Endothelial cell of umbilical vein (primary cell): ENCODE data around the gene UMPS. TPM values are rescaled to one million over a fixed set of nuclear protein-coding genes. Genes with fewer than 3 reads are reported as not detected.

Experiments used
- BruUV-seq: library from RNA; stranded (reverse); fragments of 400-500 nt; replicated peaks from 2 replicates; lab custom pipeline; 2021; lab: Mats Ljungman, UMichigan
- CTCF ChIA-PET: fragments of 300-600, 350-600 bp; sonication (Branson Sonifier 250); formaldehyde crosslinking; loops from one replicate; lab custom pipeline; 2021; ENCODE audit warnings: antibody characterized with exemption, inconsistent platforms; lab: Charles Lee
- POLR2A ChIA-PET: fragments of 300-600, 350-600 bp; sonication (Branson Sonifier 250); formaldehyde crosslinking; loops from one replicate; lab custom pipeline; 2021; ENCODE audit warnings: antibody characterized with exemption, inconsistent platforms; lab: Charles Lee
- DNase-seq: peaks from one replicate; pipeline ENCODE4 v3.0.0-alpha.2; 2011; ENCODE audit warnings: low read depth, low spot score
- FAIRE-seq: peaks from 2 replicates; lab custom pipeline; 2011; peaks lifted over from hg19 to GRCh38; lab: Jason Lieb, UNC
- H2AFZ ChIP-seq: 2 replicates; pipeline ENCODE4 v1.6.0; 2012; ENCODE audit warnings: low read depth, low read length, control low read depth, inconsistent platforms
- H3K27ac ChIP-seq: 2 replicates; pipeline ENCODE4 v1.5.1; 2011; ENCODE audit warnings: low read depth, mild to moderate bottlenecking, control low read depth, low read length, moderate library complexity; ENCODE audit not compliant: insufficient read depth
- H3K27me3 ChIP-seq, 2 experiments: 2 replicates each; pipeline versions ENCODE4 v1.6.0 to v1.6.1; 2011; ENCODE audit warnings: low read length in 2 of 2, mixed read lengths in 1 of 2; ENCODE audit not compliant: control insufficient read depth in 2 of 2, insufficient read depth in 2 of 2
- H3K36me3 ChIP-seq, 2 experiments: 2 replicates in 1 of 2; 3 replicates in 1 of 2; pipeline ENCODE4 v1.5.1; 2011; ENCODE audit warnings: low read length in 2 of 2, mild to moderate bottlenecking in 1 of 2, moderate library complexity in 1 of 2; ENCODE audit not compliant: control insufficient read depth in 2 of 2, insufficient read depth in 2 of 2; ENCODE audit errors: extremely low read depth in 1 of 2
- H3K4me1 ChIP-seq: 3 replicates; pipeline ENCODE4 v1.5.1; 2011; ENCODE audit warnings: mild to moderate bottlenecking, low read length; ENCODE audit not compliant: control insufficient read depth, insufficient read depth; ENCODE audit errors: extremely low read depth
- H3K4me2 ChIP-seq: 2 replicates; pipeline ENCODE4 v1.6.1; 2011; ENCODE audit warnings: low read length, control low read depth, mixed read lengths; ENCODE audit not compliant: insufficient read depth
- H3K4me3 ChIP-seq, 3 experiments: fragments of 200-600 bp in 1 of 3; sonication (generic), shearing (Covaris generic) in 1 of 3; replicated peaks in 1 of 3; 2 replicates each; pipeline ENCODE4 v1.5.1; 2011 to 2016; ENCODE audit warnings: control low read depth in 3 of 3, low read length in 3 of 3, mild to moderate bottlenecking in 2 of 3, inconsistent platforms in 1 of 3, low read depth in 1 of 3, moderate library complexity in 1 of 3; ENCODE audit not compliant: insufficient read depth in 1 of 3
- H3K79me2 ChIP-seq: 2 replicates; pipeline ENCODE4 v1.6.0; 2012; ENCODE audit warnings: low read length, inconsistent platforms; ENCODE audit not compliant: control insufficient read depth, insufficient read depth
- H3K9ac ChIP-seq: replicated peaks from 2 replicates; pipeline ENCODE3; 2011; ENCODE audit warnings: low read length, control low read depth; ENCODE audit not compliant: insufficient read depth; ENCODE audit errors: extremely low read depth
- H3K9me1 ChIP-seq: replicated peaks from 3 replicates; pipeline ENCODE4 v1.6.0; 2011; ENCODE audit warnings: mild to moderate bottlenecking, low read length; ENCODE audit not compliant: control insufficient read depth, insufficient read depth; ENCODE audit errors: extremely low read depth
- H3K9me3 ChIP-seq: replicated peaks from 2 replicates; pipeline ENCODE4 v1.5.1; 2012; ENCODE audit warnings: low read length, inconsistent platforms; ENCODE audit not compliant: control insufficient read depth, insufficient read depth
- H4K20me1 ChIP-seq: replicated peaks from 2 replicates; pipeline ENCODE3; 2011; ENCODE audit warnings: mild to moderate bottlenecking, low read length; ENCODE audit not compliant: control insufficient read depth, insufficient read depth; ENCODE audit errors: extremely low read depth
- EZH2 ChIP-seq: IDR thresholded peaks from 2 replicates; pipeline ENCODE4 v1.6.1; 2012; ENCODE audit warnings: borderline replicate concordance, low read depth, mild to moderate bottlenecking, moderate library complexity, low read length, inconsistent platforms; ENCODE audit not compliant: severe bottlenecking
- FOS ChIP-seq: IDR thresholded peaks from 2 replicates; pipeline ENCODE4 v1.6.1; 2011; ENCODE audit warnings: mild to moderate bottlenecking, low read length, moderate library complexity, borderline replicate concordance; ENCODE audit not compliant: insufficient read depth
- GATA2 ChIP-seq: IDR thresholded peaks from 2 replicates; pipeline ENCODE4 v1.7.0; 2011; ENCODE audit warnings: low read depth, mild to moderate bottlenecking, moderate library complexity, mixed read lengths, low read length; ENCODE audit not compliant: insufficient read length, insufficient read depth
- JUN ChIP-seq: IDR thresholded peaks from 2 replicates; pipeline ENCODE4 v1.6.1; 2011; ENCODE audit warnings: borderline replicate concordance, low read depth; ENCODE audit not compliant: insufficient read length, insufficient read depth
- MYC ChIP-seq: IDR thresholded peaks from one replicate; pipeline ENCODE4 v1.6.1; 2011; ENCODE audit warnings: mild to moderate bottlenecking, low read depth, low read length
- POLR2A ChIP-seq: IDR thresholded peaks from 2 replicates; pipeline ENCODE4 v1.6.1; 2012; ENCODE audit warnings: low read depth, mild to moderate bottlenecking, control low read depth, low read length
- POLR2AphosphoS5 ChIP-seq: IDR thresholded peaks from 2 replicates; pipeline ENCODE4 v1.6.1; 2012; ENCODE audit warnings: low read depth, mild to moderate bottlenecking, control low read depth, low read length, moderate library complexity; ENCODE audit not compliant: insufficient read depth
- dilution Hi-C: fragments of 300-500 bp; cut with MboI; formaldehyde crosslinking; loops from one replicate; pipeline ENCODE4 v1.15.0; 2019; ENCODE audit warnings: low sequenced_read_pairs; ENCODE audit not compliant: extremely low pct_ligation_motif_present
- intact Hi-C: fragments of 100-400 bp; cut with micrococcal nuclease; formaldehyde crosslinking; loops from one replicate; pipeline ENCODE4 v1.10.0; 2022
- polyA plus RNA-seq, 4 experiments: library from polyadenylated mRNA; depleted of rRNA in 3 of 4; stranded (reverse) in 3 of 4; unstranded in 1 of 4; fragments of >200 nt; gene quantifications; 2 replicates each; pipeline versions ENCODE4 v1.2.1 to v1.2.3, GENCODE V29; 2011 to 2012; ENCODE audit warnings: missing spikeins in 1 of 4
- total RNA-seq: library from RNA; stranded (reverse); gene quantifications from 2 replicates; pipeline ENCODE4 v1.2.3, GENCODE V29; 2021
- TF ChIP-seq, protein P1 (sequence below), 2 donors: IDR thresholded peaks; 1 replicate in 1 of 2; 2 replicates in 1 of 2; pipeline ENCODE4 v1.5.1; 2011; ENCODE audit warnings: low read length in 2 of 2, mild to moderate bottlenecking in 2 of 2, moderate library complexity in 2 of 2, control low read depth in 1 of 2, inconsistent platforms in 1 of 2, low read depth in 1 of 2; ENCODE audit not compliant: insufficient read depth in 1 of 2; ENCODE audit errors: extremely low read depth in 1 of 2
- TF ChIP-seq, protein P2 (sequence below): IDR thresholded peaks from 2 replicates; pipeline ENCODE4 v1.6.1; 2011; ENCODE audit not compliant: insufficient read depth, insufficient read length

Gene UMPS
- total and polyA plus RNA-seq, 2 donors (not counting 3 experiments of a cell fraction or from before 2014, with no cell fraction given), result 38.6 to 50.2 TPM

DNA sequence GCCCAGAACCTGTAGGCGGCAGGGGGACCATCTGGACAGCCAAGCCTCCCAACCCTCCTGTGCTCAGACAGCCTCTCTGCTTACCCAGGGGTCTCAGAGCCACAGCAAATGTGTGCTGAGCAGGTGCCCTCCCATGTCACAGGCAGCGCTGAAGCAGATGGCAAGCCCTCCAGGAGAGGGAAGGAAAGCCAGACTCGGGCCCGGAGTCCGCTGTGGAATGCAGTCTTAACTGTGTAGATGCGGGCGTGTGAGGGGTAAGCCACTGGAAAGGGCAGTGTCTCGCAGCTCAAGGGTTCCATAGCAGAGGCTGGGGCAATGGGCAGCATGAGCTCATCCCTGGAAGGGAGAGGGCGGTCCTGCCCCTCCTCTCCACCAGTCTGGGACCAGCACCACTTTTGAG lies 45.6 kb downstream of the UMPS start:
- no TSS peak for BruUV-seq
- Histone ChIP-seq H3K27me3 (no peaks in the 10 kb centered on the region), H3K4me3 (no peak overlapping the region), H2AFZ (no peak overlapping the region), H3K79me2 (no peaks in the 10 kb centered on the region), H3K27ac (no peak overlapping the region), H4K20me1 (no peaks in the 10 kb centered on the region), H3K9ac (no peak overlapping the region), H3K9me3 (no peaks in the 10 kb centered on the region), H3K9me1 (no peaks in the 10 kb centered on the region), H3K36me3 (no peaks in the 10 kb centered on the region), H3K4me2 (no peak overlapping the region), H3K4me1 (peaks cover 61% of the 10 kb centered on the region)
- dilution Hi-C loops, result no loop called here
- ChIA-PET POLR2A (no interaction called here), CTCF (interaction anchor here (0.6 to 1.0 kb wide), 2 partner anchors 10 to 15 kb away, joined by 3 read pairs; no protein-coding TSS in a partner anchor)
- TF ChIP-seq MYC (no peak), JUN (no peak), POLR2A (no peak), EZH2 (no peak), FOS (no peak), GATA2 (no peak), POLR2AphosphoS5 (no peak)
- TF ChIP-seq, protein P1, sequence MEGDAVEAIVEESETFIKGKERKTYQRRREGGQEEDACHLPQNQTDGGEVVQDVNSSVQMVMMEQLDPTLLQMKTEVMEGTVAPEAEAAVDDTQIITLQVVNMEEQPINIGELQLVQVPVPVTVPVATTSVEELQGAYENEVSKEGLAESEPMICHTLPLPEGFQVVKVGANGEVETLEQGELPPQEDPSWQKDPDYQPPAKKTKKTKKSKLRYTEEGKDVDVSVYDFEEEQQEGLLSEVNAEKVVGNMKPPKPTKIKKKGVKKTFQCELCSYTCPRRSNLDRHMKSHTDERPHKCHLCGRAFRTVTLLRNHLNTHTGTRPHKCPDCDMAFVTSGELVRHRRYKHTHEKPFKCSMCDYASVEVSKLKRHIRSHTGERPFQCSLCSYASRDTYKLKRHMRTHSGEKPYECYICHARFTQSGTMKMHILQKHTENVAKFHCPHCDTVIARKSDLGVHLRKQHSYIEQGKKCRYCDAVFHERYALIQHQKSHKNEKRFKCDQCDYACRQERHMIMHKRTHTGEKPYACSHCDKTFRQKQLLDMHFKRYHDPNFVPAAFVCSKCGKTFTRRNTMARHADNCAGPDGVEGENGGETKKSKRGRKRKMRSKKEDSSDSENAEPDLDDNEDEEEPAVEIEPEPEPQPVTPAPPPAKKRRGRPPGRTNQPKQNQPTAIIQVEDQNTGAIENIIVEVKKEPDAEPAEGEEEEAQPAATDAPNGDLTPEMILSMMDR (IDR thresholded peaks at IDR 0.05; ENCODE audit: extremely low read depth in 1 of 2, insufficient read depth in 1 of 2, low read depth in 1 of 2, low read length in 2 of 2), result no peak
- TF ChIP-seq, protein P2, sequence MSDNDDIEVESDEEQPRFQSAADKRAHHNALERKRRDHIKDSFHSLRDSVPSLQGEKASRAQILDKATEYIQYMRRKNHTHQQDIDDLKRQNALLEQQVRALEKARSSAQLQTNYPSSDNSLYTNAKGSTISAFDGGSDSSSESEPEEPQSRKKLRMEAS, result no peak
- intact Hi-C loops, result loop anchor here (10.0 kb wide), 1 partner anchor 279 kb away; the partner anchor contains the start of gene HEG1
- no peak for FAIRE-seq
- DNase-seq, result no peak
